DND-41 (cell line): ENCODE results near the gene CCDC85C.

Experiments
- ATAC-seq: fragments of 200-7000 bp; cut with Tn5 transposase; 3 replicates; pipeline ENCODE4 v1.9.1; 2021; ENCODE audit warnings: low read depth; ENCODE audit not compliant: insufficient read depth
- DNase-seq: peaks from one replicate; pipeline ENCODE4 v3.0.0-alpha.2; 2020
- H2AFZ ChIP-seq: 2 replicates; pipeline ENCODE4 v1.6.0; 2012; ENCODE audit warnings: low read depth, low read length
- H3K27ac ChIP-seq: 2 replicates; pipeline ENCODE4 v1.5.1; 2012; ENCODE audit warnings: low read length, inconsistent platforms
- H3K27me3 ChIP-seq: fragments of 200-600 bp; sonication (generic); 2 replicates; pipeline ENCODE4 v1.6.0; 2012; ENCODE audit warnings: low read length, mild to moderate bottlenecking, inconsistent platforms; ENCODE audit not compliant: insufficient read depth, poor library complexity
- H3K36me3 ChIP-seq: 2 replicates; pipeline ENCODE4 v1.5.1; 2012; ENCODE audit warnings: low read length, inconsistent platforms; ENCODE audit not compliant: insufficient read depth
- H3K4me1 ChIP-seq: 2 replicates; pipeline ENCODE4 v1.5.1; 2012; ENCODE audit warnings: mild to moderate bottlenecking, low read length; ENCODE audit not compliant: insufficient read depth
- H3K4me2 ChIP-seq: 2 replicates; pipeline ENCODE4 v1.6.0; 2012; ENCODE audit warnings: mild to moderate bottlenecking, moderate library complexity, low read length, inconsistent platforms; ENCODE audit not compliant: insufficient read depth
- H3K4me3 ChIP-seq, 2 experiments: fragments of 200-600 bp in 1 of 2; shearing (Covaris generic) in 1 of 2; 2 replicates each; pipeline ENCODE4 v1.5.1; 2012 to 2016; ENCODE audit warnings: inconsistent platforms in 2 of 2, low read length in 2 of 2, mild to moderate bottlenecking in 2 of 2, low read depth in 1 of 2, moderate library complexity in 1 of 2
- H3K79me2 ChIP-seq: 2 replicates; pipeline ENCODE4 v1.6.0; 2012; ENCODE audit warnings: low read length, inconsistent platforms; ENCODE audit not compliant: insufficient read depth
- H3K9ac ChIP-seq: 2 replicates; pipeline ENCODE4 v1.6.0; 2012; ENCODE audit warnings: low read depth, mild to moderate bottlenecking, inconsistent platforms, low read length, moderate library complexity
- H3K9me3 ChIP-seq: 2 replicates; pipeline ENCODE4 v1.5.1; 2012; ENCODE audit warnings: low read length, moderate library complexity, mild to moderate bottlenecking, inconsistent platforms; ENCODE audit not compliant: insufficient read depth, severe bottlenecking
- H4K20me1 ChIP-seq: 2 replicates; pipeline ENCODE4 v1.6.0; 2012; ENCODE audit warnings: low read length; ENCODE audit not compliant: insufficient read depth
- CTCF ChIP-seq: IDR thresholded peaks from 2 replicates; pipeline ENCODE4 v1.5.1; 2012; ENCODE audit warnings: borderline replicate concordance, low read length, moderate library complexity, mild to moderate bottlenecking; ENCODE audit not compliant: poor library complexity, severe bottlenecking; ENCODE audit errors: extremely low read depth
- EZH2 ChIP-seq: IDR thresholded peaks from 3 replicates; pipeline ENCODE4 v1.6.1; 2012; ENCODE audit warnings: borderline replicate concordance, low read depth, mild to moderate bottlenecking, moderate library complexity, low read length, inconsistent platforms; ENCODE audit not compliant: severe bottlenecking

Gene CCDC85C

GRCh38 chr14:99510556-99511139 is 93.4 kb downstream of the CCDC85C start:
- Histone ChIP-seq H4K20me1 (peaks cover 20% of the 10 kb centered on the region), H2AFZ (no peak overlapping the region), H3K79me2 (no peaks in the 10 kb centered on the region), H3K4me3 (no peak overlapping the region), H3K9ac (no peak overlapping the region), H3K9me3 (no peaks in the 10 kb centered on the region), H3K27me3 (no peaks in the 10 kb centered on the region), H3K36me3 (peaks cover 80% of the 10 kb centered on the region), H3K27ac (no peak overlapping the region), H3K4me1 (no peaks in the 10 kb centered on the region), H3K4me2 (no peak overlapping the region)
- ATAC-seq (no peak), DNase-seq (peak; percentile 2)
- no peak for TF ChIP-seq EZH2
- TF ChIP-seq CTCF, result no peak

- DNase-seq (peak; percentile 4), ATAC-seq (no peak)
- Histone ChIP-seq H3K27me3 (no peaks in the 10 kb centered on the region), H2AFZ (no peak overlapping the region), H3K27ac (no peak overlapping the region), H3K79me2 (no peaks in the 10 kb centered on the region), H4K20me1 (peaks cover 16% of the 10 kb centered on the region), H3K9ac (no peak overlapping the region), H3K9me3 (no peaks in the 10 kb centered on the region), H3K4me1 (no peaks in the 10 kb centered on the region), H3K4me2 (no peak overlapping the region), H3K4me3 (no peak overlapping the region), H3K36me3 (peaks cover 86% of the 10 kb centered on the region)
- TF ChIP-seq CTCF (no peak), EZH2 (no peak)
Measured at GRCh38 chr14:99509871-99510555, 94.0 kb downstream of the CCDC85C start.

- DNase-seq (peak; percentile 5), ATAC-seq (no peak)
- no peaks in the 10 kb centered on the region for H3K9me3 ChIP-seq
- no peak for TF ChIP-seq EZH2
- TF ChIP-seq CTCF, result no peak
- no peak overlapping the region for H3K27ac ChIP-seq
- H2AFZ ChIP-seq, result no peak overlapping the region
- no peak overlapping the region for H3K4me3 ChIP-seq
- peaks cover 85% of the 10 kb centered on the region for H3K36me3 ChIP-seq
- no peaks in the 10 kb centered on the region for H3K27me3 ChIP-seq
- H3K9ac ChIP-seq, result no peak overlapping the region
- H3K4me2 ChIP-seq, result no peak overlapping the region
- peaks cover 13% of the 10 kb centered on the region for H4K20me1 ChIP-seq
- H3K4me1 ChIP-seq, result no peaks in the 10 kb centered on the region
- H3K79me2 ChIP-seq, result no peaks in the 10 kb centered on the region
Measured at GRCh38 chr14:99508896-99509629, 94.9 kb downstream of the CCDC85C start.
